Gastrocnemius medialis (tissue), 4 donors: ENCODE measurements around the gene SLC39A11. TPM values are rescaled to one million over a fixed set of nuclear protein-coding genes. Genes with fewer than 3 reads are reported as not detected.

Experiments
- ATAC-seq, 2 donors: fragments of 150-250 bp; one replicate each; pipeline ENCODE4 v1.9.1; 2016
- DNase-seq, 2 donors: peaks; one replicate each; pipeline ENCODE4 v3.0.0-alpha.2; 2019
- H3K27ac ChIP-seq, 4 donors: fragments of 200-600 bp; sonication (generic); 1 replicate in 1 of 4; 2 replicates in 3 of 4; pipeline ENCODE4 v1.5.1; 2016 to 2018; ENCODE audit warnings: mild to moderate bottlenecking in 2 of 4, moderate library complexity in 1 of 4
- H3K27me3 ChIP-seq, 3 donors: fragments of 200-600 bp; sonication (generic) in 2 of 3; 1 replicate in 1 of 3; 2 replicates in 2 of 3; pipeline versions ENCODE4 v1.5.1 to v1.6.0; 2016 to 2019; ENCODE audit warnings: mild to moderate bottlenecking in 1 of 3, moderate library complexity in 1 of 3
- H3K36me3 ChIP-seq, 2 donors: fragments of 200-600 bp; sonication (generic) in 1 of 2; one replicate each; pipeline ENCODE4 v1.5.1; 2017 to 2018
- H3K4me1 ChIP-seq, 2 donors: fragments of 200-600 bp; sonication (generic) in 1 of 2; one replicate each; pipeline ENCODE4 v1.5.1; 2016 to 2017; ENCODE audit warnings: mild to moderate bottlenecking in 2 of 2
- H3K4me3 ChIP-seq, 4 donors: fragments of 200-600 bp; sonication (generic) in 3 of 4; 1 replicate in 1 of 4; 2 replicates in 3 of 4; pipeline ENCODE4 v1.5.1; 2016 to 2019; ENCODE audit warnings: mild to moderate bottlenecking in 2 of 4
- H3K9me3 ChIP-seq, 3 donors: fragments of 200-600 bp; sonication (generic) in 2 of 3; 1 replicate in 1 of 3; 2 replicates in 2 of 3; pipeline ENCODE4 v1.5.1; 2016 to 2019
- CTCF ChIP-seq, 5 experiments: fragments of 450-650 bp in 3 of 5; fragments of 200-600 bp in 2 of 5; sonication (generic) in 2 of 5; IDR thresholded peaks in 4 of 5; conservative IDR thresholded peaks in 1 of 5; 1 replicate in 4 of 5; 2 replicates in 1 of 5; pipeline ENCODE4 v1.5.1; 2016 to 2019; ENCODE audit warnings: antibody characterized with exemption in 5 of 5, mild to moderate bottlenecking in 3 of 5, moderate library complexity in 3 of 5
- POLR2A ChIP-seq, 2 donors: fragments of 450-650 bp; IDR thresholded peaks; one replicate each; pipeline ENCODE4 v1.6.1; 2017; ENCODE audit warnings: antibody characterized with exemption in 2 of 2, mild to moderate bottlenecking in 2 of 2, moderate library complexity in 2 of 2
- in situ Hi-C, 4 donors: fragments of 200-750 bp; cut with MboI; loops; one replicate each; pipeline versions ENCODE4 v1.15.0 to v1.8.0; 2017; ENCODE audit warnings: low sequenced_read_pairs in 4 of 4
- intact Hi-C: fragments of 100-400 bp; cut with DNase I; formaldehyde crosslinking; loops from one replicate; pipeline ENCODE4 v1.15.1; 2023; ENCODE audit warnings: low total_unique reads
- total RNA-seq, 4 donors: library from RNA; depleted of rRNA; stranded (reverse); fragments of >200 nt; gene quantifications; one replicate each; pipeline versions ENCODE4 v1.1.0 to v1.2.3, GENCODE V29; 2016

The SLC39A11 gene
- total RNA-seq, 4 donors from 2014 or later, result 7.6 to 28.4 (median 10.7) TPM

DNA sequence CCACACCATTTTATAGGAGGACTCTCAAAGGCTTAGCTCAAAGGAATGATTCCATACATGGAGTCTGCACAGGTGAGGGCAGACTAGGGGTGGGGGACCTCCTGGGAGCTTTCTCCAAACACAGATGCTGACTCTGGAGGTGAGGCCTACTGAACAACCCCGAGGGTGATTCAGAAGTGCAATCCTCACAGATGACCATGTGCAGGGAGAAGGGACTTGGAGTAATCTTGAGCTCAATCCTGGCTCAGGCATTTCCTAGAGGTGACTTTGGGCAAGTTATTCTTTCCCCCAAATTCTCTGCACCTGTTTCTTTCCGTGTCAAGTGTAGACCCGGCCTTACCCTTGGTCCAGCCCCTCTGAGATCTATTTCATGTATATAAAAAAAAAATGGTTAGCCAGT is 401.5 kb downstream of the SLC39A11 start:
- intact Hi-C loops, result no loop called here
- Histone ChIP-seq H3K36me3 (no peaks in the 10 kb centered on the region), H3K4me3 (no peak overlapping the region), H3K9me3 (no peaks in the 10 kb centered on the region), H3K27ac (no peak overlapping the region), H3K4me1 (no peaks in the 10 kb centered on the region), H3K27me3 (no peaks in the 10 kb centered on the region)
- ATAC-seq (no peak), DNase-seq (no peak)
- no peak for TF ChIP-seq POLR2A (IDR thresholded peaks at IDR 0.05)
- TF ChIP-seq CTCF (IDR thresholded peaks at IDR 0.05 in 4 of 5, conservative IDR thresholded peaks at IDR 0.05 in 1 of 5), result no peak
- in situ Hi-C loops, result no loop called here

DNA sequence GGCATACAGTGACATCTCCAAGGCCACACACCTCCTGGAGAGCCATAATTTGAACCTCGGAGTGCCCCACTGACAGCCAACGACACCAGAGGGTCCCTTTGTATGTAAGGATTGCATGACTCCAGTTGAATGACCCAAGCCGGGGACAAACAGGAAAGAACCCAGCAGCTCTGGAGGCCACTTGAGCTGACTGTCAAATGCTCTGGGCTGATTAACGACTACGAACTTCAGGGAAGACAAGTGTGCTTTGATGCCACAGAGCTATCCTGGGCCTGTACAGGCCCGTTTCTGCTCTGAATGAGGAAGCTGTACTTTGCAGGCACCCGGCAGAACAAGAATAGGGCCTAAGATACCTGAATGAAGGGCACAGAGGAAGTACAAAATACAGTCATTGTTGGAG is 404.6 kb downstream of the SLC39A11 start:
- Histone ChIP-seq H3K27me3 (no peaks in the 10 kb centered on the region), H3K9me3 (no peaks in the 10 kb centered on the region), H3K4me3 (no peak overlapping the region), H3K36me3 (no peaks in the 10 kb centered on the region), H3K4me1 (no peaks in the 10 kb centered on the region), H3K27ac (no peak overlapping the region)
- no peak for TF ChIP-seq CTCF (IDR thresholded peaks at IDR 0.05 in 4 of 5, conservative IDR thresholded peaks at IDR 0.05 in 1 of 5)
- TF ChIP-seq POLR2A (IDR thresholded peaks at IDR 0.05), result no peak
- no peak for DNase-seq
- in situ Hi-C loops, result no loop called here
- intact Hi-C loops, result no loop called here
- no peak for ATAC-seq

GRCh38 chr17:72684405-72685020 is 408.0 kb downstream of the SLC39A11 start:
- DNase-seq, result no peak

GRCh38 chr17:72683506-72684404 is 408.7 kb downstream of the SLC39A11 start:
- in situ Hi-C loops (no loop called here), intact Hi-C loops (no loop called here)
- no peaks in the 10 kb centered on the region for H3K4me1 ChIP-seq
- no peak overlapping the region for H3K4me3 ChIP-seq
- peak; percentile 23 to 56 for ATAC-seq
- H3K27me3 ChIP-seq, result no peaks in the 10 kb centered on the region
- no peak overlapping the region for H3K27ac ChIP-seq
- TF ChIP-seq POLR2A (IDR thresholded peaks at IDR 0.05), result no peak
- no peak for TF ChIP-seq CTCF (IDR thresholded peaks at IDR 0.05 in 4 of 5, conservative IDR thresholded peaks at IDR 0.05 in 1 of 5)
- DNase-seq, result peak in 1 of 2 donors; percentile 19
- H3K36me3 ChIP-seq, result no peaks in the 10 kb centered on the region
- H3K9me3 ChIP-seq, result no peaks in the 10 kb centered on the region

More at GRCh38 chr17:72684405-72685020, 408.0 kb downstream of the SLC39A11 start:
- H3K27me3 ChIP-seq, result no peaks in the 10 kb centered on the region
- ATAC-seq, result no peak
- in situ Hi-C loops, result no loop called here
- intact Hi-C loops, result no loop called here
- no peaks in the 10 kb centered on the region for H3K4me1 ChIP-seq
- H3K27ac ChIP-seq, result no peak overlapping the region
- H3K36me3 ChIP-seq, result no peaks in the 10 kb centered on the region
- no peak for TF ChIP-seq POLR2A (IDR thresholded peaks at IDR 0.05)
- TF ChIP-seq CTCF (IDR thresholded peaks at IDR 0.05 in 4 of 5, conservative IDR thresholded peaks at IDR 0.05 in 1 of 5), result no peak
- no peaks in the 10 kb centered on the region for H3K9me3 ChIP-seq
- no peak overlapping the region for H3K4me3 ChIP-seq
